Hematopoietic multipotent progenitor cell treated with erythropoietin and hydrocortisone succinate and interleukin-3 and kit ligand, for 8 days (in vitro differentiated cells): ENCODE results near the gene TEX13D.
A peak's percentile ranks its signal among the peaks of the same experiment; 100 is the strongest.
"Not testable (repeated sequence)": the region's sequence is repeated elsewhere in the genome, so short reads cannot be mapped to it uniquely, and the experiment has no call there.

Experiments used
- DNase-seq: peaks from one replicate; pipeline ENCODE4 v3.0.0-alpha.2; 2015

TEX13D gene

DNA sequence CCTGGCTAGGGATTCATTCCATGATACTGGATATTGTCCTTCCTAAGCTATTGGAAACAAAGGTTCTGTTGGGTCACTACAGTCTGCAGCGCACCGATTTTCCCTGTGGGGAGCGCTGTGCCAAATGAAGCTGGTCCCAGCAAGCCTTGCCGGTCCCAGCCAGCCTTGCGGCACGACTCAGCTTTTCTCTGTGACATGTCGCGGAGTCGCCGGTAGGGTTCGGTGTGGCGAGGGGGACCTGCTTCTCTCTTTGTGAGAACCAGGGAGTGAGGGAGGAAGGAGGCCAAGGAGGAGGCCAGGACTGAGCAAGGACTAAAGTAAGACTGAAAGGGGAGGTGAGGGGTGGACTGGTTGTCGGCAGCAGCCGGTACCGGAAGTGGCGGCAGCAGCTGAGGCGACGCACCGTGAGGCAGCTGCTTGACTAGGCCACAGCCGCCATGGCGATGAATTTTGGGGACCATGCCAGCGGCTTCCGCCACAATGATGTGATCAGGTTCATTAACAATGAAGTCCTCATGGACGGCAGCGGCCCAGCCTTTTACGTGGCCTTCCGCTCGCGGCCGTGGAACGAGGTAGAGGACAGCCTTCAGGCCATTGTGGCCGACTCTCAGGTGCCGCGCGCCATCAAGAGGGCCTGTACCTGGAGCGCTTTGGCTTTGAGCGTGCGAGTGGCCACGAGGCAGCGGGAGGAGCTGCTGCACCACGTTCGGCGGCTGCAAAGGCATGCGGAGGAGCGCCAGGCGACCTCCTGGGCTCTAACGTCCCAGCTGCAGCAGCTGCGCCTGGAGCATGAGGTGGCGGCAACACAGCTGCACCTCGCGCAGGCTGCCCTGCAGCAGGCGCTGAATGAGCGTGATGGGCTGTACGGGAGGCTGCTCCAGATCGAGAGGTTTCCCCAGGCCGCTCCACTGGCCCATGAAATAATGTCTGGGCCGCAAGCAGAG, at the start of gene TEX13D:
TSS of gene TEX13D (plus strand) at position 180 of the 944 bp plus-strand sequence. CDS start at position 438, 258 bp downstream.
- no peak for DNase-seq

DNA sequence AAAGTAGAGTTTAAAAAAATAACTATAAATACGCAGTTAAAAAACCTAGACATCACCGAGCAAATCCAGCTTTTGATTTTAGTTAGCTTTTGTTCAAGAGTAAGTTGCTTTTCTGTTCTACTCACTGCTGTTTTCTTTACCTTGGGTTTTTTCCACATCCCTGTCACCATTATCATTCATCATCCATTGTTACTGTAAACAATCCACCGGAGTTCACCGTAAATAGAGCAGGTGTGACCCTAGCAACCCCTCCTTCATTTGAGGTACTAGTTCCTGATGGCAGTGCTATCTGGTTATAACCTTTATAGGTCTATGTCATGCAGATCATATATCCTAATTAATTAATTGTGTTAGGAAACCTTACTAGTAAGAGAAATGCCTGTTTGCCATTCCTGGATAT, 43.0 kb upstream of the TEX13D start:
- DNase-seq = no peak

DNA sequence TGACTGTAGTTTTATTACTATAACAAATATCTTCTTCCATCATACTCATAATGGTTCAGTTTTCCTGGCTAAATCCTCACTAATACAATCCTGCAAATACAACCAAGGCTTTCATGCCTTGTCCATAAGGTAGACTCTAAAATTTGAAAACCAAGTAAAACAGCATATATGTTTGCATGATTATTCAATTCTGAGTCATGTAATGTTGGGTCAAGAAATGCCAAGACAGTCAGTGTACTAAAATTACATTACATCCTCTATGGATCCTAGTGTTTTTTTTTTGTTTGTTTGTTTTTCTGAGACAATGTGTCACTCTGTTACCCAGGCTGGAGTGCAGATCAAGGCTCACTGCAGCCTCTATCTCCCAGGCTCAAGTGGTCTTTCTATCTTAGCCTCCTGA, 38.6 kb upstream of the TEX13D start:
- no peak for DNase-seq

DNA sequence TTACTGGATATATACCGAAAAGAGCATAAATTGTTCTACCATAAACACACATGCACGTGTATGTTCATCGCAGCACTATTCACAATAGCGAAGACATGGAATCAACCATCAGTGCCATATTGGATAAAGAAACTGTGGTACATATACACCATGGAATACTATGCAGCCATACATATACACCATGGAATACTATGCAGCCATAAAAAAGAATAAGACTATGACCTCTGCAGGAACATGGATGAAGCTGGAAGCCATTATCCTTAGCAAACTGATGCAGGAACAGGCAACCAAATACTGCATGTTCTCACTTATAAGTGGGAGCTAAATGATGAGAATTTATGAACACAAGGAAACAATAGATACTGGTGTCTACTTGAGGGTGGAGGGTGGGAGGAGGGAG, 33.1 kb upstream of the TEX13D start:
- not testable (repeated sequence) for DNase-seq

DNA sequence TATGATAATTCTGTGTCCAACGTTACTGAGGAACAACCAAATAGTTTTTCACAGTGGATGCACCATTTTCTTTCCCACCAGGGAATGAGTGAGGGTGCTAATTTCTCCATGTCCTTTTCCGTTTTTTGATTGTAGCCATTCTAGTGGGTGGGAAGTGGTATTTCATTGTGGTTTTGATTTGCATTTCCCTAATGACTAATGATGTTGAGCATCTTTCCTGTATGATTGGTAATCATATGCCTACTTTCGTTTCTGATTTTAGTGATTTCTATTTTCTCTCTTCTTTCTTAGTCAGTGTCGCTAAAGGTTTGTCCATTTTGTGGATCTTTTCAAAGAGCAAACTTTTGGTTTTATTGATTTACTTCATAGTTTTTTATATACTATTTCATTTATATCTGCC, 32.1 kb upstream of the TEX13D start:
- DNase-seq = no peak

DNA sequence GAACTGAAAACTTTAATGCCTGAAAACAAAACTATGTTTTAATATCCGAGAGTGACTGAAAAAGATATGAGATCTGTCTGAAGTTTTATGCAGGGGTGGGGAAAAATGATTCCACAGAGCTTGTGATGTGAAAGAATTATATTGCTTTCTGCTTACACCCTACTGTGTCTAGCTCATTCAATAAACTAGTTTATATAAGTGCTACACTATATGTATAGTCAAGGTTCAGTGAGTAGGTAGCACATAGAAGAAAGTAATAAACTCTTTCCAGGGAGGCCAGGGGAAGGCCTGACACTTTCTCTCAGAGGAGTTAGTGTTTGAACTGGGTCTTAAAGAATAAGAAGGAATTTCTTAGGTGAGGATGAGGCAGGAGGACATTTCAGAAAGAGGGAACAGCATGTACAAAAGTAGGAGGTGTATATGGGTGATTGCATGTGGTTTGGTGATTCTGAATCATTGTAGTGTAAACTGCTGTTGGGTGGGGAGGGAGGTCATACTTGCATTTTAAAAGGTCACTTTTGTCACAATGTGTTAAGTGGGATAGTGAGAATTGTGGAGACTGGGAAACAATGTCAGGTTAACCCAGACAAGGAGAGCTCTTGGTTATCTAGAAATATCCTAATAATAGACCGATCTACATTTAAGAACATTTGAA, 25.1 kb upstream of the TEX13D start:
- DNase-seq = no peak

DNA sequence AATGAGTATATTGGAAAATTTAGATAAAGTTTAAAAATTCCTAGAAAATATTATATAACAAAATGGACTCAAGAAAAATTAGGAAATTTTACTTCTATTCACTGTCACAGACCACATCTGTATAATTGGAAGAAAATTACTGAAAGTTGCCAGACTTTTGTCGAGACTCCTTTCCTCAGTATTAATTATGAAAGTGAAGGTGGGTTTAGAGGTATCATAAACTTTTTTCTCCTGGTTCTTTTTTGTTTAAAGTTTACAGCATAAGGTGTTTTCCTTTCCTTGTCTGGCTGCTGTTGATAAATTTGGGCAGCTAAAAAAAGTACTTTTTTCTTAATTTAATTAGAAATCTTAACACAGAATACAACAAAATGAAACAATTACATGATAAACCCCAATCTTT, 6.7 kb upstream of the TEX13D start:
- DNase-seq = no peak

DNA sequence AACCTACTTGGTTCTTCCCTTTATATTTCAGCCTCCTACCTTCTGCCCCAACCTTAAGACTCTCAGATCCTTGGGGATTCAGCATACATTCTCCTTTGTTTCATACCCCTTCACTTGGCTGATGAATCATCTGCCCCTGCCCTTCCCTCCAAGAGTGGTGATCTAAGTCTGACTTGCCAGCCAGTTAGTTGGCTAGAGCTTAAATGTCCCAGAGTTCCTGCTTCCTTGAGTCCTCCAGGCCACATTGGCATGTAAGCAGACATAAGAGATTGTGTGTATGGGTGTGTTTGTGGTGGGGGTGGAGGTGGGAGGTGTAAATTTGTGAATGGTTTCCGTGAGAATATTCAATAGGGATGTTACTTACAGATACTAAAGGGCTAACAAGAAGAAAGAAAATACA, 3.7 kb upstream of the TEX13D start:
- no peak for DNase-seq

DNA sequence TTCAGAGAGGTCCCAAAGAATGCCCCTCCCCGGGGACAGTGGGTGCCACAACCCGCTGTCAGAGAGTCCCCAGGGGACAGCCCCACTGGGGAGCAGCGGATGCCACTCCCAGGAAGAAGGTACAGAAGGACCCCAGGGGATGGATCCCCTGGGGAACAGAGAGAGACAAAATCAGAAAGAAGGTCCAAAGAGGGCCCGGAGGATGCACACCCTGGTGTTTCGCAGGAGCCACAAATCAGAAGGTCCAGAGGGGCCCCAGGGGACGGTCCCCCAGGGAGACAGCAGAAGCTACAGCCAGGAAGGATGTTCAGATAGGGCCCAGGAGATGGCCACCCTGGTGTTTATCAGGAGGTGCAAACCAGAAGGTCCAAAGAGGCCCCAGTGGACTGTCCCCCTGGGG, 1.4 kb downstream of the TEX13D start:
- DNase-seq = no peak

DNA sequence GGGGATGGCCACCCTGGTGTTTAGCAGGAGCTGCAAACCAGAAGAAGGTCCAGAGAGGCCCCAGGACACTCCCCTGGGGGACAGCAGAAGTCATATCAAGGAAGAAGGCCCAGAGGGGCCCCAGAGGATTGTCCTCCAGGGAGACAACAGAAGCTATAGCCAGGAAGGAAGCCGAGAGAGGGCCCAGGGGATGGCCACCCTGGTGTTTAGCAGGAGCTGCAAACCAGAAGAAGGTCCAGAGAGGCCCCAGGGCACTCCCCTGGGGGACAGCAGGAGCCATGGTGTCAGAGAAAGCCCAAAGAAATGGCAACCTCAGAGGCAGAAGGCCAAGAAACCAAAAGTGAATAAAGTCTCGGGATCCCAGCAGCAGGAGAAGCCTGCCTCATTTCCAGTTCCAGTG, 2.1 kb downstream of the TEX13D start:
- DNase-seq = not testable (repeated sequence)

DNA sequence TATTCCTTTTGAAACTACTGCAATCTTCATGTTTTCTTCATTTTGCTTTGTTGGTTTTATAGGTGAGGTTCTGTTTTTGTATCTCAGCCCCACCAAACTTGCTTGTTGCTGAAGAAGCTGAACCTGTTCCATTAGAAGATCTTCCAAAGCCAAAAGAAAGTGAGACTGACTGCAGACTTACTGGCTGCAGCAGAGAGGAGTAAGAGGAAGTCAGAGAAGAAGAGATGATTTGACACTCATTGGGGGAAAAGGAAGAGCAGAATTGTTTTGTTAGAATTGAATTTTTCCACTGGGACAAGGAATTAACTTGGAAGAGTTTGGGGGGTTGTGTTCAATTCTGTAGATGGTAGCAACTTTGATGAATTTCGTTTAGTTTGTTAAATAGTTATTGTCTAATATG, 3.1 kb downstream of the TEX13D start:
- no peak for DNase-seq

DNA sequence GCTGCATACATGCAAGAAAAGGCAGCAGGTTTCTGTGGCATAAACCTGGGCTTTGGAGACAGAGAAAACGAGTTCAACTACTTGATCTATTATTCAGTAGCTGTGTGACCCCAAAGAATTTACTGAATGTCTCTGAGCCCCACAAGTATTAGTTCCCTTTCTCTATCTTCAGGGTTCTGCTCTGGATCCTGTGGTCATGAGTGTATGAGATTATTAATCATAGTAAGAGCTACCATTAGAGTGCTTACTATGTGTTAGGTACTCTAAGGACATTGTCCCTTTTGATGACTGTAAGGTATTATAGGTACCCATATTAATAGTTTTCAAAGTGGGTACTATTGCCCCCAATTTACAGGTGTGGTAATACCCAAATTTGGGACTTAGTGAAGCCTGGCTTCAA, 5.5 kb downstream of the TEX13D start:
- no peak for DNase-seq

DNA sequence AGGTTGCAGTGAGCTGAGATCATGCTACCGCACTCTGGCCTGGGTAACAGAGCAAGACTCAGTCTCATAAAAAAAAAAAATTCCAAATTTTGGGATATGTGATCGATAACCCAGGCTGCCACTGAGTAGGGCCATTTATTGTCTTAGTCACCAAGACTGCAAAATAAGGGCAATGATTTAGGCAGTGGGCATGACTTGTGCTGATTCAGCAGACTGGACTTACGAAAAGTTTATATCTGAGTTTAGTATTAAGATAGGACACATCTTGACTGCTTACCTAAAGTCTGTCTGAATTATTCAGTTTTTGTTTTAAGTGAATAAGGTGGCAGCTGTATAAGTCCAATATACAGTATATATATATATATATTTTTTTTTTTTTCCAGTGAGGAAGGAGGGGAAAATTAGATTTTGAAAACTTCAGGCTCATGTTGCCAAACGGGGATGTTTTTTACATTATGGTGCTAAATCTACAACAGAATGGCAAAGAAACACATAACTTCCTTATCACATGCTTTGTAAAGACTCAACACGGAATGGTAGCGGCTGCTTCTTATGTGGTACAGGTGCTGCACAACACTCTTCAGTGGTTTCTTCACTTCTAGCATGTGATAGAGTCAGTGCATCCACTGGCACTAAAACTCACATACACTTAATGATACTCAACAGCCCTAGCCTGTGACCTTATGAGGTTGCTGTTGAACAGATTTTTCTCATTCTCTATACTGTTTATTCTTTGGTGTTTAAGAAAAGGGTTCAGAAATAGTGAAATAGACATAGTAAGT, 6.5 kb downstream of the TEX13D start:
- DNase-seq = no peak

DNA sequence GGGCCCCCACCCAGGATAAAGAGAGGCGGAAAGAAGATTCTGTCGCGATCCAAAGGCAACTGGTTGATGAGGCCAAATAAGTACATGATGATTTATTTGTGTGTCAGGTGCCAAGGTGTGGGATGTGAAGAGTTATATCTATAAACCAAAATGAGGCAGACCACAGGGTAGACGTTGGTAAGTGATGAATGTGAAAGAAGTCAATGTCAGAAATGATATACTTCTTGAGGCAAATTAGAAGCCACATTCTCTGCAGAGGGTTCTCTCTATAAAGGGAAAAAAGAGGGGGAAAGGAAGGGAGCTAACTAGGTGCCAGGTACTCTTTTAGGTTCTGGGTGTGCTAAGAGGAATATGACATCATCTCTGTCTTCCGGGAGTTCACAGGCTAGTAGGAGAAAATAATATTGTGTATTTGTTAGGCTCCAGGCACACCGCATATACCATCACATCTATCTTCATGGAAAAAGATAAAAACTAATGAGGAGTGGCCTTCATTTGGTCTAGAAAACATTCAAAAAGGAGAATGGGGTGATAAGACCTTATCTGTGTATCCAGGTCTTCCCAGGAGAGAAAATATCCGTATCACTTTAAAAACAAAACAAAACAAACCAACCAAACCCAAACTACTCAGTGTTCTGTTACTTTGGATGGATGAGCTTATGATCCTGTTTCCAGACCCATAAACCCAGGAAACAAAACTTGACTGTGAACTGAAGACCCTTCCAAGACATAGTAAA, 9.1 kb downstream of the TEX13D start:
- no peak for DNase-seq

DNA sequence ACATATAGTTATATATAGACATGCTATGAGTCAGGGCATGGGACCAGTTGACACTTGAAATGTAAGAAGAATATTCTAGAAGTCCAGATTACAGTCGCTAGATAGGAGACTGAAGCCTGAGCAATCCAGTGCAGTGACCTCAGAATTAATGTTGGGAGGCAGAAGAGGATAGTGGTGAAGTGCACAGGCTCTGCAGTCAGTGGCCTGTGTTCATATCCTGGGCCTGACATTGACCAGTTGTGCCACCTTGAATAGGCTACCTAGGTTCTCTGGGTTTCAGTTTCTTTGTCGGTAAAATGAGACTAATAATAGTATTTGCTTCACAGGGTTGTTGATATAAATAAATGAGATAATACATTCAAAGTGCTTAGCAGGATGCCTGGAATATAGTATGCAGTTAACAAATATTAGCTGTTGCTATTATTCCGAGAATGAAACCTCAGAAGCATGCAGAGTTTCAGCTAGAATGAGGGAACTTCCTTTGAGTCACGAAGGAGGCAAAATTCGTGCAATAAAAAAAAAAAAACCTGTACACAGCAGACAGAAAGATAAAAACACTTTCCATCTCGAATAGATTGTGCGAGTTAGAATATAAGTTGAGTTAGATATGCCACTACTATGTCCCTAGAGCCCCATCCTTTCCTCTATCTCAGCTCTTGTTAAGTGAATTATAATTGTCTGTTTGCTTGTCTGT, 9.9 kb downstream of the TEX13D start:
- no peak for DNase-seq

DNA sequence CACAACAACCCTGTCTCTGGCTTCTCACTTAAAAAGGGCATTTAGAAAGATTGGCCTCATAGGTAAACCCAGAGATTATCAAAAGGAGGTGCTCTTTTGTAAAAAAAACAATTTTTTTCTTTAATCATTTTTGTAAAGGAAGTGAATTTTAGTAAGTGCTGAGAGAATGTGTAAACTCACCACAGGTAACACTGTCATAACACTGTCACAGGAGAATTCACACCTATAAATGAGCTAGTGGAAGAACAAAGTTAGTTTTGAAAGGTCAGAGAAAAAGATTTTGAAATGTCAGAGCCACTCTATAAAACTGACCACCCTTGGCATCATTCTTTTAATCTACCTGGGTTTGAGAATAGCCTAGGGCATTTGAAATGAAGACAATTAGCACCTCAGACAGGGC, 10.6 kb downstream of the TEX13D start:
- no peak for DNase-seq

DNA sequence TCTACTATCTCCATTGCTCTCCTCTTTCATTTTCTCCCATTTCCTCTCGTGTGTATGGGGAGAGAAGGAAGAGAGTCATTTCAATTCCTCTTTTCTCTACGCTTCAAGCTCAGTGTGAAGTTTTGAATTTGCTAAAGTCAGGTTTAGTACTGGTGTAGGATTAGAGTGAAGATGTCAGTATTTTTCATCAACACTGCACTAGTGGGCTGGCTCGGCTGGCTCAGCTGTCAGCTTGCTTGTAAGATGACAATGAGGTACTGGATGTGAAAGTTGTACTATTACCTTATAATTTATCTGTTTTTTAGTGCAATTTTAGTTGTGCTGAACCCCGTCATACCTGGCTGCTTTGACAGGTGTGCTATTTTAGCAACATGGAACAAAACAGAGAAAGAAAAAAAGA, 11.8 kb downstream of the TEX13D start:
- DNase-seq = no peak

DNA sequence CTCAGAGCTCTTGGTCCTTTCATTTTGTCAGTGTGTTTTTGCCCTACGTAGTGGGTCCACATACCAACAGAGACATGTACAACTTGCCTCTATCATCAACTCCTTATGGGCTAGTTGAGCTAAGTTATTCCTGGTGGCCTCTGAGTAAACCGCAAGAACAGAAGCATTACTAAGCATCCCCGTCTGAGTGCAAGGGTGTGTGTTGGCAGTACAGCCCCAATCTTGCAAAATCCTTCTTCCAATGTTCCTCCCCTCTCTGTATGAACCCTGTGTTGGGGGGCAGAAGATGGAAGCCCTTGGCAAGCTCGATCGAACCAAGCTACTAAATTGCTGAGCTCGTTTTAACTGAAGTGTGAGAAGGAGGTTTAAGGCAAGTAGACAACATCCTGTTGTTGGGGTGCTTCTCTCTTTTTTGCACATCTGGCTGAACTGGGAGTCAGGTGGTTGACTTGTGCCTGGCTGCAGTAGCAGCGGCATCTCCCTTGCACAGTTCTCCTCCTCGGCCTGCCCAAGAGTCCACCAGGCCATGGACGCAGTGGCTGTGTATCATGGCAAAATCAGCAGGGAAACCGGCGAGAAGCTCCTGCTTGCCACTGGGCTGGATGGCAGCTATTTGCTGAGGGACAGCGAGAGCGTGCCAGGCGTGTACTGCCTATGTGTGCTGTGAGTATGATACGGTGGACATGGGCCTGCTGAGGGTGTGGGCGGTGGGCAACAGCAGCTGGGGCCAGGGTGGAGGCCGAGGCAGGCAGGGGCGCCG, 13.8 kb downstream of the TEX13D start, which contains the start of gene SH2D1A:
TSS of gene SH2D1A (plus strand) at position 447 of the 760 bp plus-strand sequence. CDS start at position 527, 80 bp downstream.
- peak; percentile 1 for DNase-seq

DNA sequence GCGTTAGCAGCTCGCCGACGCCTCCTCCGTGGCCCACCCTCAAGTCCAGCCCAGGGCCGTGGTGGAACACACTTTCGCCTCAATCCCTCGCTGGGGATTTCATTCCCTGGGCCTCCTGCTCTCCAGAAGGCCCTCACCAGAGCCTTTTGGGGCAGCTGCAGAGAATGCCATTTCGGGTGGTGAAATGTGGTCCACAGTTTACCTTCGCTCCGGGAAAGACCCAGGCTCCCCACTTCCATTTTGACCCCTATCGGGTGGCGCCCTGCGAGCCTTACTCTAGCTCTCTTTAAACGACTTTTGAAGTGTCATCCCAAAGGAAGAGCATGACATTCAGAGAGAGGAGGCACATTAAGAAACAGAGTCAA, 14.4 kb downstream of the TEX13D start:
- no peak for DNase-seq

DNA sequence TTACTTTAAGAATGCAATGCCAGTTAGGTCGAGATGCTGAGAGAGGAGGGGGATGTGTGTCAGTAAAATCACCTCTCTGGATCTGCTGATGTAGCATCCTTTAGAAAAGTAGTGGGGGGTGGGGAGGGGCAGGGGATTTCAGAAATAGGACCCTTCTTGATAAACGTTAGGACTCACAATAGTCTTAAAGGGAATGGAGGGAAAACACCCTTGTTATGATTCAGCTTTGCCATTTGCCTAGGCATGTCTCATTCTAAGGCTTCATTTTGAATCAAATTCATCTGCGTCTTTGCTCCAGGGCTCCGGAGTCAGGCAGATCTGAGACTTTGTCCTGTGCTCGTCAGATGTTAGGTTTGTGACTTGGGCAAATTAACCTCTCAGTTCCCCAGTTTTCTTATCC, 14.8 kb downstream of the TEX13D start:
- DNase-seq = no peak

DNA sequence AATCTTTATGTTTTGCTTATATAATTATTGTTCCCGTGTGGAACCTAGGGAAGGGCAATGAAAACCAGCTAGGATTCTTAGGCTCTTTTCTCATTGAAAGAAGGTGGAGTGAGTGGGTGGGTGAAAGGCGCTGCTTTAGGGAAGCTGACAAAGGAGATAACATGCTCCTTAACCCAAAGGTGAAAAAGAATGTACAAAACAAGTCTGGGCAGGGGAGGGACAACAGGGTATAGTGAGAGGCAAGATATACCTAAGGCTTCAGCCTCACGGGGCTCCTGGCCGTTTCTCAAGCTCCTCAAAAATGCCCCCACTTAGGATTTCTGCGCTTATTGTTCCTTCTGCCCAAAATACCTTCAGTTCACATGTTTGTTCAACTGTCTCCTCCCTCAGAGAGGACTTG, 15.7 kb downstream of the TEX13D start:
- peak; percentile 14 for DNase-seq
